GM19463 (cell line): ENCODE results near the gene PIMREG.
A peak's percentile ranks its signal among the peaks of the same experiment; 100 is the strongest.

ENCODE experiments used
- ATAC-seq: cut with Tn5 transposase; IDR thresholded peaks from one replicate; pipeline ENCODE4 v1.9.1; 2021; ENCODE audit warnings: mild to moderate bottlenecking, moderate library complexity; ENCODE audit not compliant: unreplicated experiment

Gene PIMREG

GRCh38 chr17:6443692-6444570 lies at the start of gene PIMREG:
TSS of gene PIMREG (plus strand) at chr17:6444455. CDS start at chr17:6445111, 656 bp downstream.
- ATAC-seq = peak; percentile 88

- no peak for ATAC-seq
These were observed 45.3 kb upstream of the PIMREG start for GRCh38 chr17:6398955-6399354.

GRCh38 chr17:6402258-6402657 lies 42.0 kb upstream of the PIMREG start:
- no peak for ATAC-seq

- no peak for ATAC-seq
These were observed 36.0 kb upstream of the PIMREG start for GRCh38 chr17:6408276-6408675.

GRCh38 chr17:6408735-6409134 lies 35.5 kb upstream of the PIMREG start:
- ATAC-seq = no peak

- no peak for ATAC-seq
These were observed 31.2 kb upstream of the PIMREG start for GRCh38 chr17:6413065-6413464.

GRCh38 chr17:6415616-6416015 lies 28.6 kb upstream of the PIMREG start:
- ATAC-seq = no peak

- ATAC-seq = no peak
These were observed 24.0 kb upstream of the PIMREG start for GRCh38 chr17:6420173-6420641.

- ATAC-seq = no peak
These were observed 22.3 kb upstream of the PIMREG start for GRCh38 chr17:6421700-6422604.

GRCh38 chr17:6422654-6423241 lies 21.5 kb upstream of the PIMREG start:
- no peak for ATAC-seq

- ATAC-seq = no peak
These were observed 20.3 kb upstream of the PIMREG start for GRCh38 chr17:6423931-6424330.

- ATAC-seq = no peak
These were observed 18.8 kb upstream of the PIMREG start for GRCh38 chr17:6425407-6425806.

- no peak for ATAC-seq
These were observed 17.7 kb upstream of the PIMREG start for GRCh38 chr17:6426356-6427101.

- ATAC-seq = no peak
These were observed 16.9 kb upstream of the PIMREG start for GRCh38 chr17:6427279-6427781.

- no peak for ATAC-seq
These were observed 15.9 kb upstream of the PIMREG start for GRCh38 chr17:6428207-6428965.

- no peak for ATAC-seq
These were observed 15.0 kb upstream of the PIMREG start for GRCh38 chr17:6429266-6429665.

GRCh38 chr17:6430769-6431168 lies 13.5 kb upstream of the PIMREG start:
- no peak for ATAC-seq

GRCh38 chr17:6435051-6435450 lies 9.2 kb upstream of the PIMREG start, which contains the start of gene AIPL1:
TSS of gene AIPL1 (minus strand) at chr17:6435121. CDS start at chr17:6435104, 17 bp downstream.
- no peak for ATAC-seq

- ATAC-seq = no peak
These were observed 8.3 kb upstream of the PIMREG start for GRCh38 chr17:6435968-6436367.
